Mucosa of gallbladder (tissue), 1 donor: ENCODE data around the gene TOMM40. TPM values are rescaled to one million over a fixed set of nuclear protein-coding genes. Genes with fewer than 3 reads are reported as not detected.

Experiments
- DNase-seq: peaks from one replicate; pipeline ENCODE4 v3.0.0-alpha.2; 2020; ENCODE audit warnings: low spot score
- total RNA-seq: library from RNA; stranded (reverse); gene quantifications from one replicate; pipeline ENCODE4 v1.2.1, GENCODE V29; 2021
- donor health status: DM: no; HTN: no; CAD: no.

The TOMM40 gene
- total RNA-seq, 1 donor from 2014 or later: 35.0 TPM

GRCh38 chr19:44927746-44928145 is 36.7 kb downstream of the TOMM40 start:
- DNase-seq: no peak

GRCh38 chr19:44930088-44930487 is 39.0 kb downstream of the TOMM40 start:
- no peak for DNase-seq

GRCh38 chr19:44931541-44931940 is 40.5 kb downstream of the TOMM40 start:
- DNase-seq: no peak

DNA sequence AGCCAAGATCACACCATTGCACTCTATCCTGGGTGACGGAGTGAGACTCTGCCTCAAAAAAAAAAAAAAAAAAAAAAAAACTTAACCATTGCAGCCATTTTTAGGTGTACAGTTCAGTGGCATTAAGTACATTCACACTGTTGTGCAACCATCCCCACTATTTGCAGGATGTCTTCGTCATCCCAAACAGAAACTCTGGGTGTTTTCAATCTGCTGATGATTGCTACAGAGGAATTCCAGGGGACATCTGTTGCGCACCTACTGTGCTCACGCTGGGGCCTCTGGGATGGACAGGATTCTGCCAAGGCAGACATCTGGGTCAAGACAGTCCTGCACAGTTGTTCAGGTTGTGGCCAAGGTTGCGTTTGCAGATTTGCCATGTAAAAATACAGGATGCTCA is 48.6 kb downstream of the TOMM40 start:
- no peak for DNase-seq

DNA sequence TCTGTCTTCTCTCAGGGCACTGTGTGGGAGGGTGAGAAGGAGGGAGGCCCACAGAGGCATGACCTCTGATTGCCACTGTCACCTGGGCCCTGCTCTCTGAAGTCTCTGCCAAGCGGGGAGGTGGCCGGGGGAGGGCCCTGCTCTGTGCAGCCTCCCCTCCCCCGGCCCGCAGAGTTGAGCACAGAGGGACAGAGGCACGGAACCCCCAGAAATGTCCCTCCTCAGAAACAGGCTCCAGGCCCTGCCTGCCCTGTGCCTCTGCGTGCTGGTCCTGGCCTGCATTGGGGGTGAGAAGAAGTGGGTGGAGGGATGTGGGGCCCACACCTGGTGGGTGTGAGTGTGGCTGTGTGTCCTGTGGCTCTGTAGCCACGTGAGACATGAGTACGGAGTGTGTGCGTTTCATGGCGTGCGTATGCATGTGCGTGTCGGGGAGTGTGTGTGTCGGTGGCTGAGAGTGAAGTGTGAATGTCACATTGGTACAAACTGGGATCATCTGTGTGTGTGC is 51.1 kb downstream of the TOMM40 start, which contains the start of gene APOC4:
Gene APOC4, plus strand, starts transcription at position 171 of the 505 bp plus-strand sequence. Its CDS starts 41 bp downstream, at position 212.
- no peak for DNase-seq

GRCh38 chr19:44943801-44944249 is 52.8 kb downstream of the TOMM40 start:
- peak; percentile 68 for DNase-seq

GRCh38 chr19:44947041-44947581 is 56.1 kb downstream of the TOMM40 start:
- no peak for DNase-seq

GRCh38 chr19:44948237-44948636 is 57.2 kb downstream of the TOMM40 start:
- no peak for DNase-seq

GRCh38 chr19:44948763-44949374 is 57.8 kb downstream of the TOMM40 start:
- DNase-seq: no peak

DNA sequence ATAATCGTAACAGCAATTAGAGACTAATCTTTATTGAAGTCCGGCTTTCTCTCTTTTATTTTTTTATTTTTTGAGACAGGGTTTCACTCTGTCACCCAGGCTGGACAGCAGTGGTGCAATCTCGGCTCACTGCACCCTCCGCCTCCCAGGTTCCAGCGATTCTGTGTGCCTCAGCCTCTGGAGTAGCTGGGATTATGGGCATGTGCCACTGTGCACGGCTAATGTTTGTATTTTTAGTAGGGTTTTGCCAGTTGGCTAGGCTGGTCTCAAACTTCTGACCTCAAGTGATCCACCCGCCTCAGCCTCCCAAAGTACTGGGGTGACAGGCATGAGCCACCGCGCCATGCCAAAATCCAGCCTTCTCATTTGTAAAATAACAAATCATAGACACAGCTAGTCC is 58.5 kb downstream of the TOMM40 start:
- DNase-seq: no peak

GRCh38 chr19:44951179-44952159 is 60.4 kb downstream of the TOMM40 start:
- peak; percentile 74 for DNase-seq

Other genes starting within 250 kb of the TOMM40 start
- 42.8 TPM for gene PVR, start 247.3 kb upstream of the TOMM40 start, total RNA-seq
- gene CEACAM19, start 219.8 kb upstream of the TOMM40 start, total RNA-seq: 10.9 TPM
- 0.12 TPM for gene CEACAM16, start 192.1 kb upstream of the TOMM40 start, total RNA-seq
- gene BCL3, start 142.5 kb upstream of the TOMM40 start, total RNA-seq: 44.3 TPM
- 47.4 TPM for gene CBLC, start 113.4 kb upstream of the TOMM40 start, total RNA-seq
- 75.9 TPM for gene BCAM, start 82.2 kb upstream of the TOMM40 start, total RNA-seq
- gene NECTIN2, start 45.0 kb upstream of the TOMM40 start, total RNA-seq: 331 TPM
- 435 TPM for gene APOE, start 14.5 kb downstream of the TOMM40 start, total RNA-seq
- 103 TPM for gene APOC1, start 23.4 kb downstream of the TOMM40 start, total RNA-seq
- gene APOC4, start 51.0 kb downstream of the TOMM40 start, total RNA-seq: not detected
- 24.8 TPM for gene APOC2, start 54.8 kb downstream of the TOMM40 start, total RNA-seq
- 149 TPM for gene CLPTM1, start 64.1 kb downstream of the TOMM40 start, total RNA-seq
- gene RELB, start 110.2 kb downstream of the TOMM40 start, total RNA-seq: 12.2 TPM
- gene CLASRP, start 147.8 kb downstream of the TOMM40 start, total RNA-seq: 101 TPM
- gene ZNF296, start 185.2 kb downstream of the TOMM40 start, total RNA-seq: 2.3 TPM
- 25.2 TPM for gene GEMIN7, start 188.0 kb downstream of the TOMM40 start, total RNA-seq
- gene PPP1R37, start 201.9 kb downstream of the TOMM40 start, total RNA-seq: 83.4 TPM